ENCODE measurements around the gene ARF1. TPM values are rescaled to one million over a fixed set of nuclear protein-coding genes. Genes with fewer than 3 reads are reported as not detected.

ARF1 gene
- total RNA-seq, 1 donor from 2014 or later: 447 TPM

GRCh38 chr1:228098323-228098931 lies 15.9 kb downstream of the ARF1 start:
- peaks cover 0 to 6% of the 10 kb centered on the region in 2 donors for H3K9me3 ChIP-seq
- no peak for DNase-seq (ENCODE audit: low spot score in 2 of 2)
- H3K36me3 ChIP-seq: peaks cover 39 to 50% of the 10 kb centered on the region in 2 donors
- H3K27ac ChIP-seq: no peak overlapping the region
- intact Hi-C loops (cut with DNase I): no loop called here
- no peaks in the 10 kb centered on the region for H3K27me3 ChIP-seq
- peaks cover 0 to 11% of the 10 kb centered on the region in 2 donors for H3K4me1 ChIP-seq
- TF ChIP-seq CTCF (IDR thresholded peaks at IDR 0.05): no peak
- H3K4me3 ChIP-seq: no peak overlapping the region

GRCh38 chr1:228099331-228099732 lies 16.8 kb downstream of the ARF1 start:
- no peak overlapping the region for H3K4me3 ChIP-seq
- no peaks in the 10 kb centered on the region for H3K27me3 ChIP-seq
- H3K36me3 ChIP-seq: peaks cover 39 to 50% of the 10 kb centered on the region in 2 donors
- H3K9me3 ChIP-seq: peaks cover 0 to 5% of the 10 kb centered on the region in 2 donors
- peak in 1 of 2 donors; percentile 58 for DNase-seq (ENCODE audit: low spot score in 2 of 2)
- H3K27ac ChIP-seq: no peak overlapping the region
- intact Hi-C loops (cut with DNase I): no loop called here
- peaks cover 3 to 16% of the 10 kb centered on the region in 2 donors for H3K4me1 ChIP-seq
- no peak for TF ChIP-seq CTCF (IDR thresholded peaks at IDR 0.05)

GRCh38 chr1:228100822-228101613 lies 18.5 kb downstream of the ARF1 start:
- no peaks in the 10 kb centered on the region for H3K9me3 ChIP-seq
- H3K4me3 ChIP-seq: no peak overlapping the region
- H3K27ac ChIP-seq: peak overlapping the region; percentile 95
- peaks cover 3 to 16% of the 10 kb centered on the region in 2 donors for H3K4me1 ChIP-seq
- TF ChIP-seq CTCF (IDR thresholded peaks at IDR 0.05): no peak
- intact Hi-C loops (cut with DNase I): loop anchor here (10.0 kb wide), 2 partner anchors 384 to 1404 kb away; partner anchors contain the start of genes NUP133 and RNF187
- no peaks in the 10 kb centered on the region for H3K27me3 ChIP-seq
- DNase-seq (ENCODE audit: low spot score in 2 of 2): peak in 1 of 2 donors; percentile 56
- H3K36me3 ChIP-seq: peaks cover 39 to 46% of the 10 kb centered on the region in 2 donors

GRCh38 chr1:228101614-228101993 lies 19.1 kb downstream of the ARF1 start:
- H3K9me3 ChIP-seq: no peaks in the 10 kb centered on the region
- peak overlapping the region; percentile 89 to 99 for H3K4me3 ChIP-seq
- TF ChIP-seq CTCF (IDR thresholded peaks at IDR 0.05): no peak
- H3K4me1 ChIP-seq: peaks cover 3 to 16% of the 10 kb centered on the region in 2 donors
- H3K36me3 ChIP-seq: peaks cover 41 to 51% of the 10 kb centered on the region in 2 donors
- DNase-seq (ENCODE audit: low spot score in 2 of 2): peak in 1 of 2 donors; percentile 63
- peak overlapping the region; percentile 95 for H3K27ac ChIP-seq
- H3K27me3 ChIP-seq: no peaks in the 10 kb centered on the region
- intact Hi-C loops (cut with DNase I): loop anchor here (10.0 kb wide), 2 partner anchors 383 to 1403 kb away; partner anchors contain the start of genes NUP133 and RNF187

- DNase-seq (ENCODE audit: low spot score in 2 of 2): peak in 1 of 2 donors; percentile 68
- Histone ChIP-seq H3K27me3 (no peaks in the 10 kb centered on the region), H3K27ac (peak overlapping the region; percentile 95), H3K4me3 (peak overlapping the region; percentile 89 to 99), H3K36me3 (peaks cover 38 to 50% of the 10 kb centered on the region in 2 donors), H3K9me3 (no peaks in the 10 kb centered on the region), H3K4me1 (peaks cover 3 to 16% of the 10 kb centered on the region in 2 donors)
- intact Hi-C loops (cut with DNase I): loop anchor here (10.0 kb wide), 2 partner anchors 383 to 1403 kb away; partner anchors contain the start of genes NUP133 and RNF187
- no peak for TF ChIP-seq CTCF (IDR thresholded peaks at IDR 0.05)
Measured at GRCh38 chr1:228101994-228102790, 19.7 kb downstream of the ARF1 start.
